CD4-positive, CD25-positive, alpha-beta regulatory T cell (primary cell): ENCODE data around the gene TMEM135. TPM values are rescaled to one million over a fixed set of nuclear protein-coding genes. Genes with fewer than 3 reads are reported as not detected.

ENCODE experiments used
- ATAC-seq, 2 donors: fragments of 150-1000 bp; cut with Tn5 transposase; one replicate each; pipeline ENCODE4 v1.10.0; 2021; ENCODE audit warnings: low read depth in 2 of 2, moderate number of reproducible peaks in 2 of 2, moderate library complexity in 1 of 2
- DNase-seq, 3 donors: peaks; one replicate each; pipeline versions ENCODE4 v3.0.0 to v3.0.0-alpha.2; 2012 to 2022; ENCODE audit warnings: mixed read lengths in 1 of 3
- H3K27ac ChIP-seq: one replicate; pipeline ENCODE4 v1.7.0; 2013; ENCODE audit warnings: mild to moderate bottlenecking, low read length; ENCODE audit not compliant: insufficient read depth, poor library complexity, severe bottlenecking
- H3K27me3 ChIP-seq: one replicate; pipeline ENCODE4 v1.7.0; 2013; ENCODE audit warnings: low read length; ENCODE audit not compliant: control insufficient read depth, insufficient read depth
- H3K36me3 ChIP-seq: one replicate; pipeline ENCODE4 v1.7.0; 2013; ENCODE audit warnings: mild to moderate bottlenecking, low read length, moderate library complexity; ENCODE audit not compliant: control insufficient read depth, insufficient read depth
- H3K4me1 ChIP-seq: 2 replicates; pipeline ENCODE4 v1.7.0; 2013; ENCODE audit warnings: mild to moderate bottlenecking, low read length; ENCODE audit not compliant: insufficient read depth, control insufficient read depth, poor library complexity, severe bottlenecking
- H3K4me3 ChIP-seq: one replicate; pipeline ENCODE4 v1.7.0; 2013; ENCODE audit warnings: low read depth, mild to moderate bottlenecking, low read length, moderate library complexity
- H3K9me3 ChIP-seq, 2 experiments: 1 replicate in 1 of 2; 2 replicates in 1 of 2; pipeline ENCODE4 v1.7.0; 2013; ENCODE audit warnings: low read length in 2 of 2, mild to moderate bottlenecking in 1 of 2, moderate library complexity in 1 of 2; ENCODE audit not compliant: control insufficient read depth in 2 of 2
- H3K27ac Mint-ChIP-seq, 3 donors: one replicate each; pipeline ENCODE4 v1.8.0; 2020 to 2022; ENCODE audit warnings: mild to moderate bottlenecking in 3 of 3, mixed read lengths in 3 of 3, moderate library complexity in 2 of 3
- H3K27me3 Mint-ChIP-seq: one replicate; pipeline ENCODE4 v1.8.0; 2022; ENCODE audit warnings: mild to moderate bottlenecking, mixed read lengths
- H3K36me3 Mint-ChIP-seq: one replicate; pipeline ENCODE4 v1.8.0; 2020; ENCODE audit warnings: mixed read lengths
- H3K4me1 Mint-ChIP-seq, 4 donors: one replicate each; pipeline ENCODE4 v1.8.0; 2020 to 2022; ENCODE audit warnings: mixed read lengths in 4 of 4, mild to moderate bottlenecking in 1 of 4
- H3K4me3 Mint-ChIP-seq, 4 donors: one replicate each; pipeline ENCODE4 v1.8.0; 2020 to 2022; ENCODE audit warnings: mild to moderate bottlenecking in 4 of 4, mixed read lengths in 4 of 4, moderate library complexity in 3 of 4
- H3K9me3 Mint-ChIP-seq, 7 donors: one replicate each; pipeline ENCODE4 v1.8.0; 2020 to 2022; ENCODE audit warnings: mixed read lengths in 7 of 7, mild to moderate bottlenecking in 3 of 7, moderate library complexity in 2 of 7
- polyA plus RNA-seq, 4 donors: library from polyadenylated mRNA; unstranded; fragments of 300-500 nt; fragmentation: Illumina TruSeq; gene quantifications; one replicate each; pipeline ENCODE4 v1.2.3, GENCODE V29; 2021
- total RNA-seq: library from RNA; stranded (reverse); gene quantifications from one replicate; pipeline ENCODE4 v1.2.3, GENCODE V29; 2022

TMEM135 gene
- total and polyA plus RNA-seq, 5 donors from 2014 or later = 6.3 to 13.5 (median 9.8) TPM

DNA sequence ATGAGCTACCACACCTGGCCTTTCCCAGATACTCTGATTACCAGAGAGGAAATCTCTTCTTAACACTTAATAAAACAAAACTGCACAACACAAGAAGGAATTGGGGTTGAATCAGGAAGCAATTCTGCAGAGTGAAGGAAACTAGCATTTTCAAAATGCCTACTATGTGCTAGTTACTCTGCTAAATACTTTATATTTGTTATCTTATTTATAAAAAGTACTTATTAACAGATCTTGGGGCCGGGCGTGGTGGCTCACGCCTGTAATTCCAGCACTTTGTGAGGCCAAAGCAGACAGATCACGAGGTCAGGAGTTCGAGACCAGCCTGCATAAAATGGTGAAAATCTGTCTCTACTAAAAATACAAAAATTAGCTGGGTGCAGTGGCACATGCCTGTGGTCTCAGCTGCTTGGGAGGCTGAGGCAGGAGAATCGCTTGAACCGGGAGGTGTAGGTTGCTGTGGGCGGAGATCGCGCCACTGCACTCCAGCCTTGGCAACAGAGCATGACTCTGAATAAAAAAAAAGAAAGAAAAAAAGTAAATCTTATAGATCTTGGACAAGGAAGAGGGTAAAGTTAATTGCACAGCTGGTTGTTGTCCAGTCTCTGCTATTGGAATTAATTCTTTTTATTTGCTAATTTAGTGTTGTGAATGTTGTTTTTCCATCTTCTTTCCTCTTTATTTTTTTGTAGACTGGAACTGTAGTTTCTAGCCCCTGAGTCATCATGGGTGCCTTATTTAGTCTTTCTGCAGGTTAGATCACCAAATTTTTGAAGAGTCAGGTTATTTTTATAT is 22.1 kb downstream of the TMEM135 start:
- Histone ChIP-seq H3K27me3 (no peaks in the 10 kb centered on the region), H3K4me3 (no peak overlapping the region), H3K9me3 (no peaks in the 10 kb centered on the region), H3K36me3 (no peaks in the 10 kb centered on the region), H3K4me1 (no peaks in the 10 kb centered on the region), H3K27ac (no peak overlapping the region)
- Mint-ChIP-seq H3K27me3 (no peaks in the 10 kb centered on the region), H3K4me1 (peaks cover 6 to 25% (median 8%) of the 10 kb centered on the region in 4 donors), H3K9me3 (peaks cover 0 to 4% (median 0%) of the 10 kb centered on the region in 7 donors), H3K36me3 (no peaks in the 10 kb centered on the region), H3K4me3 (no peak overlapping the region), H3K27ac (no peak overlapping the region)
- ATAC-seq (no peak), DNase-seq (no peak)

DNA sequence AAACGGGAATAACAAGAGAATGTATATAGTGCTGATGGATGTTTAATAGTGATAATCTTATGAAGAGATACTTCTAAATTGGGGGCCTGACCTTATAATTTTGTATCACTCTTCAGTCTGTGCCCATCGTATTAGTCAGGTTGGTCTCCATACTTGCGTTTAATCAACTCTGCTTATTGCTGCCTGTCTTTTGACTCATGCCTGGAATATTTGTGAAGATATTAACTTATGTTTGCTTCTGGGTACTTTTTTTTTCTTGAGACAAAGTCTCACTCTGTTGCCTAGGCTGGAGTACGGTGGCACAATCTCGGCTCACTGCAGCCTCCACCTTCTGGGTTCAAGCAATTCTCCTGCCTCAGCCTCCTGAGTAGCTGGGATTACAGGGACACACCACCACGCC is 24.0 kb downstream of the TMEM135 start:
- H3K4me1 ChIP-seq = no peaks in the 10 kb centered on the region
- H3K9me3 ChIP-seq = no peaks in the 10 kb centered on the region
- DNase-seq (no peak), ATAC-seq (no peak)
- no peaks in the 10 kb centered on the region for H3K27me3 ChIP-seq
- Mint-ChIP-seq H3K36me3 (no peaks in the 10 kb centered on the region), H3K27me3 (no peaks in the 10 kb centered on the region), H3K4me3 (no peak overlapping the region), H3K27ac (no peak overlapping the region), H3K4me1 (peaks cover 13 to 24% (median 16%) of the 10 kb centered on the region in 4 donors), H3K9me3 (peaks cover 0 to 2% (median 0%) of the 10 kb centered on the region in 7 donors)
- no peak overlapping the region for H3K27ac ChIP-seq
- no peak overlapping the region for H3K4me3 ChIP-seq
- no peaks in the 10 kb centered on the region for H3K36me3 ChIP-seq

DNA sequence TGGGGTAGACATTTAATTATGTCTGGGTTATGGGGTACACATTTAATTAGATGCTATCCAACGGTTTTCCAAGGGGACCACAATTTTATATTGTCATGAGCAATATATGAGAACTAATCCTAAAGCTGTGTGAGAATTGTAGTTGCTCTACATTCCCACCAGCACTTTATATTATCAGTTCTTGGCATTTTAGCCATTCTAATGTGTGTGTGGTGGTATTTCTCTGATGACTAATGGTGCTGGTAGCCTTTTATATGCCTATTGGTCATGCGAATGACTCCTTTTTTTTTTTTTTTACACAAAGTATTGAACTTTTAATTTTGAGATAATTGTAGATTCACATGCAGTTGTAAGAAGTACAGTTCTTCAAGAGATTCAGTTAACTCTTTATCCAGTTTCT is 26.2 kb downstream of the TMEM135 start:
- Histone ChIP-seq H3K4me1 (no peaks in the 10 kb centered on the region), H3K9me3 (no peaks in the 10 kb centered on the region), H3K27me3 (no peaks in the 10 kb centered on the region), H3K36me3 (no peaks in the 10 kb centered on the region), H3K4me3 (no peak overlapping the region), H3K27ac (no peak overlapping the region)
- no peaks in the 10 kb centered on the region for H3K36me3 Mint-ChIP-seq
- ATAC-seq (no peak), DNase-seq (no peak)
- no peak overlapping the region for H3K4me3 Mint-ChIP-seq
- peaks cover 11 to 24% (median 15%) of the 10 kb centered on the region in 4 donors for H3K4me1 Mint-ChIP-seq
- no peak overlapping the region for H3K27ac Mint-ChIP-seq
- peaks cover 0 to 2% (median 0%) of the 10 kb centered on the region in 7 donors for H3K9me3 Mint-ChIP-seq
- no peaks in the 10 kb centered on the region for H3K27me3 Mint-ChIP-seq

DNA sequence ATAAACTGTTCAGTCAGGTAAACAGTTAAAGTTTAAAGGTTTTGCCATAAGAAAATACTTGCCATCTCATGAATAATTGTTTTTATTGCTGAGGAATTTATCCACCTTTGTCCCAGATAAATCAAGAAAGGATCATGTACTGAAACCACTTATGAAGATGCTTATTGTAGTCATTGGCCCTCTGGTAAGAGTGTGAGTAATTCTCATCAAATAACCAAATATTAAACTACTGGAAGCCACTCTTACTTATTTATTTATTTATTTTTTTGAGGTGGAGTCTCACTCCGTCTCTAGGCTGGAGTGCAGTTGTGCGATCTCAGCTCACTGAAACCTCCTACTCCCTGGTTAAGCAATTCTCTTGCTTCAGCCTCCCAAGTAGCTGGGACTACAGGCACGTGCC is 35.1 kb downstream of the TMEM135 start:
- no peak overlapping the region for H3K27ac ChIP-seq
- no peaks in the 10 kb centered on the region for H3K27me3 ChIP-seq
- H3K36me3 ChIP-seq = peaks cover 6% of the 10 kb centered on the region
- no peak for ATAC-seq
- H3K9me3 ChIP-seq = no peaks in the 10 kb centered on the region
- no peaks in the 10 kb centered on the region for H3K4me1 ChIP-seq
- H3K4me3 ChIP-seq = no peak overlapping the region
- no peaks in the 10 kb centered on the region for H3K27me3 Mint-ChIP-seq
- DNase-seq = no peak
- H3K27ac Mint-ChIP-seq = no peak overlapping the region
- H3K4me1 Mint-ChIP-seq = peaks cover 0 to 5% (median under 1%) of the 10 kb centered on the region in 4 donors
- peaks cover 28% of the 10 kb centered on the region for H3K36me3 Mint-ChIP-seq
- H3K4me3 Mint-ChIP-seq = no peak overlapping the region
- H3K9me3 Mint-ChIP-seq = peaks cover 0 to 1% (median 0%) of the 10 kb centered on the region in 7 donors

DNA sequence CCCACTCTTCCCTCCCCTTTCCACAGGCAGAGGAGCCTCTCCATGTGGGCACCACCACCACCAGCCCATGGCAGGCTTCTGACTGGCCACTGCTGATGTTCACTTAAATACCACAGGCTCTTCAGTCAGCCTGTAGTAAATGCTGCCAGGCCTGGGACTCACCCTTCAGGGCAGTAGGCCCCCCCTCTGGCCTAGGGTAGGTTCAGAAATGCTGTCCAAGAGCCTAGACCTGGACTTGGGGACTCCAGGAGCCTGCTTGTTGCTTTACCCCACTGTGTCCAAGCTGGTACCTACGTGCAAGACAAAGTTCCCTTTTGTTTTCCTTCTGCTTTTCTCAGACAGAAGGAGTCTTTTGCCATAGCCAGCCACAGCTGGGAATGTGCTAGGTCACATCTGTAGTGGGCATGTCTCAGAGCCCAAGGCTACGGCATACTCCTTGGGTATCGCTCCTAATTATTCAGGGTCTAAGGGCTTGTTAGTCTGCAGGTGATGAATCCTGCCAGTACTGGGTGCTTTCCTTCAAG is 38.6 kb downstream of the TMEM135 start:
- no peak for ATAC-seq
- Histone ChIP-seq H3K27ac (no peak overlapping the region), H3K27me3 (no peaks in the 10 kb centered on the region), H3K36me3 (peaks cover 6% of the 10 kb centered on the region), H3K9me3 (no peaks in the 10 kb centered on the region), H3K4me3 (no peak overlapping the region), H3K4me1 (no peaks in the 10 kb centered on the region)
- peaks cover 3 to 9% (median 4%) of the 10 kb centered on the region in 4 donors for H3K4me1 Mint-ChIP-seq
- H3K4me3 Mint-ChIP-seq = no peak overlapping the region
- H3K9me3 Mint-ChIP-seq = peaks cover 0 to 1% (median 0%) of the 10 kb centered on the region in 7 donors
- H3K27ac Mint-ChIP-seq = no peak overlapping the region
- H3K36me3 Mint-ChIP-seq = peaks cover 26% of the 10 kb centered on the region
- no peaks in the 10 kb centered on the region for H3K27me3 Mint-ChIP-seq
- DNase-seq = no peak

DNA sequence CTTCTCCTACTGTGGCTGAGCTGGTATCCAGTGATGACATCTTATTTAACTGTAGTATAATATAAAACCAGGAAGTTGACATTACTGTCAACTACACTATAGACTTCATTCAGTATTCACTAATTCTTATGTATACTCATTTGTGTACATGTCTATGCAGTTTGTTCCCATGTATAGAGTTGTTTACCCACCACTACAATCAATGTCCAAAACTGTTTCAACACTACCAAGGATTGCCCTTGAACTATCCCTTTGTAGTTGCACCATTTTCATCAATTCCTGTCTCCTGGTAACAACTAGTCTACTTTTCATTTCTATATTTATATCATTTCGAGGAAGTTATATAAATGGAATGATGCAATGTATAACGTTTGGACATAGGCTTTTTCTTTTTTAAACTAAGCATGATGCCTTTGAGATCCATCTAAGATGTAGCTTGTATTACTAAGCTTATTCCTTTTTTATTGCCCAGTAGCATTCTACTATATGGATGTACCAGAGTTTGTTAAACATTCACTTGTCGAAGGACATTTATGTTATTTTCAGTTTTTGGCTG is 39.2 kb downstream of the TMEM135 start:
- Histone ChIP-seq H3K4me1 (no peaks in the 10 kb centered on the region), H3K4me3 (no peak overlapping the region), H3K9me3 (no peaks in the 10 kb centered on the region), H3K27ac (no peak overlapping the region), H3K36me3 (peaks cover 6% of the 10 kb centered on the region), H3K27me3 (no peaks in the 10 kb centered on the region)
- no peaks in the 10 kb centered on the region for H3K27me3 Mint-ChIP-seq
- H3K4me1 Mint-ChIP-seq = peaks cover 7 to 15% (median 10%) of the 10 kb centered on the region in 4 donors
- ATAC-seq = no peak
- no peak for DNase-seq
- peaks cover 0 to 1% (median 0%) of the 10 kb centered on the region in 7 donors for H3K9me3 Mint-ChIP-seq
- no peak overlapping the region for H3K4me3 Mint-ChIP-seq
- H3K36me3 Mint-ChIP-seq = peaks cover 24% of the 10 kb centered on the region
- H3K27ac Mint-ChIP-seq = no peak overlapping the region

DNA sequence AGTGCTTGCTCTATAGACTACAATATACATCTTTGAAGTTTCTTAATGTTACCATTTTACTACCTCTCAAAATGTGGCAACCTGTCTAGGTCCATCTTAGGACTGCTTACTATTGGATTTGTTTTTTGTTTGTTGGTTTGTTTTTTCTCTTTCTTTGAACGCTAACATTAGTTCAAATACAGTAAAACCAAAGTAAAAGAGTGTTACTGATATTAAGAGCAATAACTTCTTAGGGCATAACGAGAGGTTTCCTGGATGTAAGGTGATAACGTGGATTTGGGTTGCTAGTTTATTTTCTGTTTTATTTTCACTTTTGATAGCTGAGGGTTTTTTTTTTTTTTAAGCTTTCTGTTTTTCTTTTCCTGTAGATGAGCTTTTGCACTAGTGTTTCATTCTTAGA is 43.6 kb downstream of the TMEM135 start:
- peak in 2 of 3 donors; percentile 23 to 67 for DNase-seq
- H3K4me3 Mint-ChIP-seq = peak overlapping the region; percentile 83 to 90 (median 86)
- Histone ChIP-seq H3K4me3 (peak overlapping the region; percentile 94), H3K9me3 (no peaks in the 10 kb centered on the region), H3K36me3 (no peaks in the 10 kb centered on the region), H3K4me1 (no peaks in the 10 kb centered on the region), H3K27ac (no peak overlapping the region), H3K27me3 (no peaks in the 10 kb centered on the region)
- peaks cover 9 to 21% (median 18%) of the 10 kb centered on the region in 4 donors for H3K4me1 Mint-ChIP-seq
- H3K27ac Mint-ChIP-seq = peak overlapping the region; percentile 81 to 89 (median 88)
- peaks cover 0 to 2% (median 0%) of the 10 kb centered on the region in 7 donors for H3K9me3 Mint-ChIP-seq
- ATAC-seq = peak in 1 of 2 donors; percentile 45
- no peaks in the 10 kb centered on the region for H3K27me3 Mint-ChIP-seq
- H3K36me3 Mint-ChIP-seq = peaks cover 23% of the 10 kb centered on the region
